A549 (cell line): Measurements from ENCODE around the gene GAN. TPM values are rescaled to one million over a fixed set of nuclear protein-coding genes. Genes with fewer than 3 reads are reported as not detected.

Experiments used
- ATAC-seq, 2 experiments: fragments of 200-7000 bp in 1 of 2; fragments of >200 bp in 1 of 2; cut with Nextera tagmentation in 1 of 2; cut with Tn5 transposase in 1 of 2; 3 replicates each; pipeline versions ENCODE4 v1.8.0 to v1.9.1; 2018 to 2020; ENCODE audit warnings: mild to moderate bottlenecking in 1 of 2, moderate library complexity in 1 of 2
- CTCF ChIA-PET: fragments of 300-600 bp; sonication (Branson Sonifier 250); formaldehyde crosslinking; extraction: SDS; loops from one replicate; lab custom pipeline; 2021; ENCODE audit warnings: antibody characterized with exemption, inconsistent platforms; lab: Yijun Ruan, JAX
- POLR2A ChIA-PET: fragments of 350-600 bp; formaldehyde crosslinking; extraction: SDS; loops from one replicate; lab custom pipeline; 2021; ENCODE audit warnings: antibody characterized with exemption, inconsistent platforms; lab: Yijun Ruan, JAX
- DNase-seq, 2 experiments: peaks; one replicate each; pipeline versions ENCODE4 v3.0.0 to v3.0.0-alpha.2; 2011 to 2016; ENCODE audit warnings: low read depth in 1 of 2, low spot score in 1 of 2
- FAIRE-seq: peaks from 2 replicates; lab custom pipeline; 2011; peaks lifted over from hg19 to GRCh38; lab: Jason Lieb, UNC
- H3K27ac ChIP-seq, 2 experiments: fragments of >200 bp; sonication (Bioruptor Twin); formaldehyde crosslinking; 3 replicates each; pipeline ENCODE4 v1.5.1; 2016 to 2017
- H3K4me1 ChIP-seq: fragments of >200 bp; sonication (Bioruptor Twin); formaldehyde crosslinking; 3 replicates; pipeline ENCODE4 v1.6.1; 2016
- H3K4me2 ChIP-seq: fragments of >200 bp; sonication (Bioruptor Twin); formaldehyde crosslinking; 3 replicates; pipeline ENCODE4 v1.6.1; 2016
- H3K4me3 ChIP-seq: fragments of >200 bp; sonication (Bioruptor Twin); formaldehyde crosslinking; 3 replicates; pipeline ENCODE4 v1.5.1; 2016
- H3K9me3 ChIP-seq: fragments of >200 bp; sonication (Bioruptor Twin); formaldehyde crosslinking; 3 replicates; pipeline ENCODE4 v1.6.1; 2016
- BHLHE40 ChIP-seq: IDR thresholded peaks from 2 replicates; pipeline ENCODE4 v1.6.1; 2012; ENCODE audit warnings: low read depth, low read length, inconsistent platforms
- CBX8 ChIP-seq: fragments of 200-600 bp; sonication (generic); IDR thresholded peaks from 2 replicates; pipeline ENCODE4 v1.6.1; 2016
- EHF ChIP-seq: fragments of 250-450 bp; sonication (Bioruptor Pico); IDR thresholded peaks from 2 replicates; pipeline ENCODE4 v1.5.0; 2020; ENCODE audit warnings: mild to moderate bottlenecking
- EP300 ChIP-seq, 2 experiments: fragments of >200 bp; sonication (Bioruptor Twin); formaldehyde crosslinking; IDR thresholded peaks; 2 replicates in 1 of 2; 3 replicates in 1 of 2; pipeline ENCODE4 v1.6.1; 2016 to 2017
- ESRRA ChIP-seq: fragments of 150-350 bp; IDR thresholded peaks from 2 replicates; pipeline ENCODE4 v1.6.1; 2014; ENCODE audit warnings: mild to moderate bottlenecking, low read length, borderline replicate concordance
- GATA3 ChIP-seq: IDR thresholded peaks from 2 replicates; pipeline ENCODE4 v1.6.1; 2012; ENCODE audit warnings: borderline replicate concordance
- HDAC2 ChIP-seq: fragments of 200-600 bp; sonication (generic); IDR thresholded peaks from 2 replicates; pipeline ENCODE4 v1.6.1; 2016
- HOXA7 ChIP-seq: fragments of 250-450 bp; sonication (Bioruptor Pico); IDR thresholded peaks from 2 replicates; pipeline ENCODE4 v1.5.0; 2020; ENCODE audit warnings: mild to moderate bottlenecking, moderate library complexity
- HOXB13 ChIP-seq: fragments of 250-450 bp; sonication (Bioruptor Pico); IDR thresholded peaks from 2 replicates; pipeline ENCODE4 v1.5.0; 2020; ENCODE audit warnings: low read depth, mild to moderate bottlenecking, moderate library complexity
- JUN ChIP-seq, 2 experiments: fragments of >200 bp; sonication (Bioruptor Twin); formaldehyde crosslinking; IDR thresholded peaks; 2 replicates in 1 of 2; 3 replicates in 1 of 2; pipeline ENCODE4 v1.6.1; 2016 to 2017
- KDM5A ChIP-seq: fragments of 200-600 bp; sonication (generic); IDR thresholded peaks from 2 replicates; pipeline ENCODE4 v1.6.1; 2016; ENCODE audit warnings: antibody characterized with exemption, mild to moderate bottlenecking
- NFE2L2 ChIP-seq: fragments of 150-350 bp; conservative IDR thresholded peaks from 2 replicates; pipeline ENCODE4 v1.6.1; 2014; ENCODE audit warnings: low read length
- NR3C1 ChIP-seq: fragments of >200 bp; sonication (Bioruptor Twin); formaldehyde crosslinking; IDR thresholded peaks from 3 replicates; pipeline ENCODE4 v1.6.1; 2017
- POLR2AphosphoS2 ChIP-seq: conservative IDR thresholded peaks from 2 replicates; pipeline ENCODE4 v1.6.1; 2012; ENCODE audit warnings: low read length, improper control_type of control experiment, inconsistent platforms
- RAD21 ChIP-seq, 2 experiments: fragments of >200 bp in 1 of 2; sonication (Bioruptor Twin) in 1 of 2; formaldehyde crosslinking in 1 of 2; IDR thresholded peaks in 1 of 2; conservative IDR thresholded peaks in 1 of 2; 2 replicates in 1 of 2; 3 replicates in 1 of 2; pipeline ENCODE4 v1.6.1; 2012 to 2018; ENCODE audit warnings: inconsistent platforms in 1 of 2
- RFX5 ChIP-seq: fragments of 450-650 bp; IDR thresholded peaks from 2 replicates; pipeline ENCODE4 v1.7.1; 2014; ENCODE audit warnings: antibody characterized with exemption, mild to moderate bottlenecking, moderate library complexity
- SREBF2 ChIP-seq: fragments of 450-650 bp; IDR thresholded peaks from 2 replicates; pipeline ENCODE4 v1.6.1; 2014; ENCODE audit warnings: mild to moderate bottlenecking, moderate library complexity
- TFCP2L1 ChIP-seq: fragments of 250-450 bp; sonication (Bioruptor Pico); IDR thresholded peaks from 2 replicates; pipeline ENCODE4 v1.5.0; 2021; ENCODE audit warnings: mild to moderate bottlenecking
- WGBS: methylation state at CpG from one replicate; pipeline ENCODE4 v1.1.6; 2017; ENCODE audit errors: missing lambda C conversion rate; 5-methylcytosine and 5-hydroxymethylcytosine counted together
- polyA plus RNA-seq, 4 experiments: library from polyadenylated mRNA; depleted of rRNA in 3 of 4; stranded (reverse); fragments of >200 nt; fragmentation: RNase III in 1 of 4; extraction: RNeasy Plus Mini Kit Qiagen cat#74134 plus additional on column Dnase treatment in 1 of 4; gene quantifications; 2 replicates in 3 of 4; 3 replicates in 1 of 4; pipeline ENCODE4 v1.2.3, GENCODE V29; 2011 to 2017
- TF ChIP-seq, protein P1 (sequence below): fragments of >200 bp; sonication (Bioruptor Twin); formaldehyde crosslinking; IDR thresholded peaks from 3 replicates; pipeline ENCODE4 v1.5.1; 2016
- TF ChIP-seq, protein P2 (sequence below): fragments of >200 bp; sonication (Bioruptor Twin); formaldehyde crosslinking; IDR thresholded peaks from 3 replicates; pipeline ENCODE4 v1.6.1; 2016
- TF ChIP-seq, protein P3 (sequence below): IDR thresholded peaks from 2 replicates; pipeline ENCODE4 v1.6.1; 2012
- TF ChIP-seq, protein P4 (sequence below): fragments of 150-350 bp; IDR thresholded peaks from 2 replicates; pipeline ENCODE4 v1.6.1; 2014; ENCODE audit warnings: low read depth, mild to moderate bottlenecking, low read length
- TF ChIP-seq, protein P5 (sequence below): IDR thresholded peaks from 2 replicates; pipeline ENCODE4 v1.6.1; 2012
- TF ChIP-seq, protein P6 (sequence below): fragments of 250-450 bp; sonication (Bioruptor Pico); IDR thresholded peaks from 2 replicates; pipeline ENCODE4 v1.5.0; 2021; ENCODE audit warnings: mild to moderate bottlenecking, moderate library complexity, borderline replicate concordance
- TF ChIP-seq, protein P7 (sequence below): fragments of 200-600 bp; sonication (generic); IDR thresholded peaks from 2 replicates; pipeline ENCODE4 v1.6.1; 2016; ENCODE audit warnings: antibody characterized with exemption, mild to moderate bottlenecking, moderate library complexity

The GAN gene
- polyA plus RNA-seq, 2 of the 4 experiments (the other 2 are of a cell fraction), result 2.8 to 8.1 TPM

DNA sequence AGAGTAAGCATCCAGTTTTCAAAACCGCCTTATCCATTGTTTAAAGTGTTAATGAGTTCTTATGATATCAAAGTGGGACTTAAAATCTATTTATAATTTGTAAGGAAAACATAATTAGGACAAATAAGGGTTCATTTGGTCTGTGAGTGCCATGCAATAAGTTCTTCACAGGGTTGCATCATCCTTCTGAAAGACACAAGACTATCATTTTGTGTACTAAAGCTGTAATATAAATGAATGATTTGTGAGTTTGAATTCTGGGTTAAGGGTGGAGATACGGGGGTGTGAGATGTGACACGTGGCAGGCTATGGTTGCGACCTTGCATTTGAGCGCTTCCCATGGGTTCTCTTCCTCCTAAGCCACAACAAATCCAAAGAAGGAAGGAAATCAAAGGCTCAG, 6.8 kb downstream of the GAN start:
- CTCF ChIA-PET, result interaction anchor here (0.6 kb wide), 1 partner anchor 117 kb away, joined by 3 read pairs; no protein-coding TSS in a partner anchor

DNA sequence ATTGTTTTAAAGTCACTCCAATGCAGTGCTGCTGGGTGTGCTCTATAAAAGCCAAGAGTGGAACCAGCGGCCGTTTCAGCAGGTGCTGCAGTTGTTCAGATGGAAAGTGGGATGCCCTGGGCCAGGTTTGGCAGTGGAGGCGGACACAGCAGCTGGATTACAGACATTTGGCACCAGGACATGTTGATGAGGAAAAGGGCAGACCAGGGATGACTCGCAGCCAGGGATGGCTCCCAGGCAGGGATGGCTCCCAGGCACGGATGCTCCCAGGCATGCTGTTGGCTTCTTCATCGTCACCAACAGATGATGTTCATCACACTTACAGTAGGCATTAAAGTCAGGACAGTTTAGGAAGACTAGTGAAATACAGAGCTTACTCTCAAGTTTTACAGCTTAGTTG, 10.0 kb downstream of the GAN start:
- ATAC-seq (no peak), DNase-seq (no peak), FAIRE-seq (no peak)
- H3K4me1 ChIP-seq, result peaks cover 14% of the 10 kb centered on the region
- ChIA-PET POLR2A (no interaction called here), CTCF (no interaction called here)
- no peak overlapping the region for H3K4me2 ChIP-seq
- WGBS, result 89% methylated on average over 6 of the region's 6 CpGs
- H3K9me3 ChIP-seq, result no peaks in the 10 kb centered on the region
- TF ChIP-seq POLR2AphosphoS2 (no peak), HOXB13 (CRISPR knock-in tag) (no peak)
- no peak overlapping the region for H3K4me3 ChIP-seq
- no peak overlapping the region for H3K27ac ChIP-seq

More for the DNA sequence above, 6.8 kb downstream of the GAN start:
- no peak overlapping the region for H3K27ac ChIP-seq
- no peak for ATAC-seq
- POLR2A ChIA-PET, result no interaction called here
- H3K4me2 ChIP-seq, result no peak overlapping the region
- peaks cover 32% of the 10 kb centered on the region for H3K4me1 ChIP-seq
- no peak overlapping the region for H3K4me3 ChIP-seq
- FAIRE-seq, result no peak
- DNase-seq, result no peak
- no peaks in the 10 kb centered on the region for H3K9me3 ChIP-seq
- TF ChIP-seq, protein P1, sequence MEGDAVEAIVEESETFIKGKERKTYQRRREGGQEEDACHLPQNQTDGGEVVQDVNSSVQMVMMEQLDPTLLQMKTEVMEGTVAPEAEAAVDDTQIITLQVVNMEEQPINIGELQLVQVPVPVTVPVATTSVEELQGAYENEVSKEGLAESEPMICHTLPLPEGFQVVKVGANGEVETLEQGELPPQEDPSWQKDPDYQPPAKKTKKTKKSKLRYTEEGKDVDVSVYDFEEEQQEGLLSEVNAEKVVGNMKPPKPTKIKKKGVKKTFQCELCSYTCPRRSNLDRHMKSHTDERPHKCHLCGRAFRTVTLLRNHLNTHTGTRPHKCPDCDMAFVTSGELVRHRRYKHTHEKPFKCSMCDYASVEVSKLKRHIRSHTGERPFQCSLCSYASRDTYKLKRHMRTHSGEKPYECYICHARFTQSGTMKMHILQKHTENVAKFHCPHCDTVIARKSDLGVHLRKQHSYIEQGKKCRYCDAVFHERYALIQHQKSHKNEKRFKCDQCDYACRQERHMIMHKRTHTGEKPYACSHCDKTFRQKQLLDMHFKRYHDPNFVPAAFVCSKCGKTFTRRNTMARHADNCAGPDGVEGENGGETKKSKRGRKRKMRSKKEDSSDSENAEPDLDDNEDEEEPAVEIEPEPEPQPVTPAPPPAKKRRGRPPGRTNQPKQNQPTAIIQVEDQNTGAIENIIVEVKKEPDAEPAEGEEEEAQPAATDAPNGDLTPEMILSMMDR, result no peak
- TF ChIP-seq TFCP2L1 (CRISPR knock-in tag) (no peak), BHLHE40 (no peak), ESRRA (no peak), HDAC2 (no peak), CBX8 (no peak), EP300 (IDR thresholded peaks at IDR 0.05) (no peak), JUN (IDR thresholded peaks at IDR 0.05) (no peak), RAD21 (conservative IDR thresholded peaks at IDR 0.05 in 1 of 2, IDR thresholded peaks at IDR 0.05 in 1 of 2) (no peak), HOXA7 (no peak), NR3C1 (no peak), NFE2L2 (no peak), RFX5 (no peak), EHF (CRISPR knock-in tag) (no peak)
- TF ChIP-seq, protein P2, sequence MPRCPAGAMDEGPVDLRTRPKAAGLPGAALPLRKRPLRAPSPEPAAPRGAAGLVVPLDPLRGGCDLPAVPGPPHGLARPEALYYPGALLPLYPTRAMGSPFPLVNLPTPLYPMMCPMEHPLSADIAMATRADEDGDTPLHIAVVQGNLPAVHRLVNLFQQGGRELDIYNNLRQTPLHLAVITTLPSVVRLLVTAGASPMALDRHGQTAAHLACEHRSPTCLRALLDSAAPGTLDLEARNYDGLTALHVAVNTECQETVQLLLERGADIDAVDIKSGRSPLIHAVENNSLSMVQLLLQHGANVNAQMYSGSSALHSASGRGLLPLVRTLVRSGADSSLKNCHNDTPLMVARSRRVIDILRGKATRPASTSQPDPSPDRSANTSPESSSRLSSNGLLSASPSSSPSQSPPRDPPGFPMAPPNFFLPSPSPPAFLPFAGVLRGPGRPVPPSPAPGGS, result no peak
- TF ChIP-seq, protein P3, sequence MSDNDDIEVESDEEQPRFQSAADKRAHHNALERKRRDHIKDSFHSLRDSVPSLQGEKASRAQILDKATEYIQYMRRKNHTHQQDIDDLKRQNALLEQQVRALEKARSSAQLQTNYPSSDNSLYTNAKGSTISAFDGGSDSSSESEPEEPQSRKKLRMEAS, result no peak
- TF ChIP-seq, protein P4, sequence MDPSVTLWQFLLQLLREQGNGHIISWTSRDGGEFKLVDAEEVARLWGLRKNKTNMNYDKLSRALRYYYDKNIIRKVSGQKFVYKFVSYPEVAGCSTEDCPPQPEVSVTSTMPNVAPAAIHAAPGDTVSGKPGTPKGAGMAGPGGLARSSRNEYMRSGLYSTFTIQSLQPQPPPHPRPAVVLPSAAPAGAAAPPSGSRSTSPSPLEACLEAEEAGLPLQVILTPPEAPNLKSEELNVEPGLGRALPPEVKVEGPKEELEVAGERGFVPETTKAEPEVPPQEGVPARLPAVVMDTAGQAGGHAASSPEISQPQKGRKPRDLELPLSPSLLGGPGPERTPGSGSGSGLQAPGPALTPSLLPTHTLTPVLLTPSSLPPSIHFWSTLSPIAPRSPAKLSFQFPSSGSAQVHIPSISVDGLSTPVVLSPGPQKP, result no peak
- WGBS, result 89% methylated on average over 5 of the region's 5 CpGs

DNA sequence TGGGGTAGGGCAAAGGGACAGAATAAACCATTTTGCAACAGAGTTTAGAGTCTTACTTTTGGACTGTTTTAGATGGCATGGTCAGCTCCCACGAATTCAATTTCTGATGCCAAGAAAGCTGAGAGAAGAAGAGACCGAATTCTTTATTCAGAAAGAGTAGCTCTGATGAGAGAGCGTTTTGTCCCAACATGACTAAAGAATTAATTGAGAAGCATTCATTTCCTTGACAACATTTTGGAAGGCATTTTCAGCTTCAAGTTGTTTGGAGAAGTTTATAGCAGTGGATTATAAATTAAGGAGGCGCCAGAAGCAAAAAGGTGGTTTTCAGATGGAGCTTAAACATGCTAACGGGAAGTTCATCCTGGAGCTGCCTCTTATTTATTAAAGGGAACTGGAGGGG, 12.2 kb downstream of the GAN start:
- Histone ChIP-seq H3K4me2 (no peak overlapping the region), H3K4me3 (no peak overlapping the region), H3K27ac (no peak overlapping the region), H3K9me3 (no peaks in the 10 kb centered on the region), H3K4me1 (no peaks in the 10 kb centered on the region)
- 89% methylated on average over 5 of the region's 5 CpGs for WGBS
- CTCF ChIA-PET, result interaction anchor here (0.8 to 1.1 kb wide), 2 partner anchors 9 to 245 kb away, joined by 3 read pairs; no protein-coding TSS in a partner anchor
- ATAC-seq (no peak), DNase-seq (no peak), FAIRE-seq (no peak)
- POLR2A ChIA-PET, result interaction anchor here (0.6 kb wide), 1 partner anchor 150 kb away, joined by 4 read pairs; no protein-coding TSS in a partner anchor
- TF ChIP-seq, protein P5, sequence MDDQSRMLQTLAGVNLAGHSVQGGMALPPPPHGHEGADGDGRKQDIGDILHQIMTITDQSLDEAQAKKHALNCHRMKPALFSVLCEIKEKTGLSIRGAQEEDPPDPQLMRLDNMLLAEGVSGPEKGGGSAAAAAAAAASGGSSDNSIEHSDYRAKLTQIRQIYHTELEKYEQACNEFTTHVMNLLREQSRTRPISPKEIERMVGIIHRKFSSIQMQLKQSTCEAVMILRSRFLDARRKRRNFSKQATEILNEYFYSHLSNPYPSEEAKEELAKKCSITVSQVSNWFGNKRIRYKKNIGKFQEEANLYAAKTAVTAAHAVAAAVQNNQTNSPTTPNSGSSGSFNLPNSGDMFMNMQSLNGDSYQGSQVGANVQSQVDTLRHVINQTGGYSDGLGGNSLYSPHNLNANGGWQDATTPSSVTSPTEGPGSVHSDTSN, result no peak
- TF ChIP-seq GATA3 (no peak), BHLHE40 (no peak), KDM5A (no peak), SREBF2 (no peak)
- TF ChIP-seq, protein P6, sequence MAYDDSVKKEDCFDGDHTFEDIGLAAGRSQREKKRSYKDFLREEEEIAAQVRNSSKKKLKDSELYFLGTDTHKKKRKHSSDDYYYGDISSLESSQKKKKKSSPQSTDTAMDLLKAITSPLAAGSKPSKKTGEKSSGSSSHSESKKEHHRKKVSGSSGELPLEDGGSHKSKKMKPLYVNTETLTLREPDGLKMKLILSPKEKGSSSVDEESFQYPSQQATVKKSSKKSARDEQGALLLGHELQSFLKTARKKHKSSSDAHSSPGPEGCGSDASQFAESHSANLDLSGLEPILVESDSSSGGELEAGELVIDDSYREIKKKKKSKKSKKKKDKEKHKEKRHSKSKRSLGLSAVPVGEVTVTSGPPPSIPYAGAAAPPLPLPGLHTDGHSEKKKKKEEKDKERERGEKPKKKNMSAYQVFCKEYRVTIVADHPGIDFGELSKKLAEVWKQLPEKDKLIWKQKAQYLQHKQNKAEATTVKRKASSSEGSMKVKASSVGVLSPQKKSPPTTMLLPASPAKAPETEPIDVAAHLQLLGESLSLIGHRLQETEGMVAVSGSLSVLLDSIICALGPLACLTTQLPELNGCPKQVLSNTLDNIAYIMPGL (CRISPR knock-in tag), result no peak
- TF ChIP-seq, protein P7, sequence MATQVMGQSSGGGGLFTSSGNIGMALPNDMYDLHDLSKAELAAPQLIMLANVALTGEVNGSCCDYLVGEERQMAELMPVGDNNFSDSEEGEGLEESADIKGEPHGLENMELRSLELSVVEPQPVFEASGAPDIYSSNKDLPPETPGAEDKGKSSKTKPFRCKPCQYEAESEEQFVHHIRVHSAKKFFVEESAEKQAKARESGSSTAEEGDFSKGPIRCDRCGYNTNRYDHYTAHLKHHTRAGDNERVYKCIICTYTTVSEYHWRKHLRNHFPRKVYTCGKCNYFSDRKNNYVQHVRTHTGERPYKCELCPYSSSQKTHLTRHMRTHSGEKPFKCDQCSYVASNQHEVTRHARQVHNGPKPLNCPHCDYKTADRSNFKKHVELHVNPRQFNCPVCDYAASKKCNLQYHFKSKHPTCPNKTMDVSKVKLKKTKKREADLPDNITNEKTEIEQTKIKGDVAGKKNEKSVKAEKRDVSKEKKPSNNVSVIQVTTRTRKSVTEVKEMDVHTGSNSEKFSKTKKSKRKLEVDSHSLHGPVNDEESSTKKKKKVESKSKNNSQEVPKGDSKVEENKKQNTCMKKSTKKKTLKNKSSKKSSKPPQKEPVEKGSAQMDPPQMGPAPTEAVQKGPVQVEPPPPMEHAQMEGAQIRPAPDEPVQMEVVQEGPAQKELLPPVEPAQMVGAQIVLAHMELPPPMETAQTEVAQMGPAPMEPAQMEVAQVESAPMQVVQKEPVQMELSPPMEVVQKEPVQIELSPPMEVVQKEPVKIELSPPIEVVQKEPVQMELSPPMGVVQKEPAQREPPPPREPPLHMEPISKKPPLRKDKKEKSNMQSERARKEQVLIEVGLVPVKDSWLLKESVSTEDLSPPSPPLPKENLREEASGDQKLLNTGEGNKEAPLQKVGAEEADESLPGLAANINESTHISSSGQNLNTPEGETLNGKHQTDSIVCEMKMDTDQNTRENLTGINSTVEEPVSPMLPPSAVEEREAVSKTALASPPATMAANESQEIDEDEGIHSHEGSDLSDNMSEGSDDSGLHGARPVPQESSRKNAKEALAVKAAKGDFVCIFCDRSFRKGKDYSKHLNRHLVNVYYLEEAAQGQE, result no peak
